HG03460 (cell line): ENCODE data around the gene PBOV1.

Source experiments
- ATAC-seq: cut with Tn5 transposase; IDR thresholded peaks from one replicate; pipeline ENCODE4 v1.9.1; 2021; ENCODE audit not compliant: unreplicated experiment

The PBOV1 gene

DNA sequence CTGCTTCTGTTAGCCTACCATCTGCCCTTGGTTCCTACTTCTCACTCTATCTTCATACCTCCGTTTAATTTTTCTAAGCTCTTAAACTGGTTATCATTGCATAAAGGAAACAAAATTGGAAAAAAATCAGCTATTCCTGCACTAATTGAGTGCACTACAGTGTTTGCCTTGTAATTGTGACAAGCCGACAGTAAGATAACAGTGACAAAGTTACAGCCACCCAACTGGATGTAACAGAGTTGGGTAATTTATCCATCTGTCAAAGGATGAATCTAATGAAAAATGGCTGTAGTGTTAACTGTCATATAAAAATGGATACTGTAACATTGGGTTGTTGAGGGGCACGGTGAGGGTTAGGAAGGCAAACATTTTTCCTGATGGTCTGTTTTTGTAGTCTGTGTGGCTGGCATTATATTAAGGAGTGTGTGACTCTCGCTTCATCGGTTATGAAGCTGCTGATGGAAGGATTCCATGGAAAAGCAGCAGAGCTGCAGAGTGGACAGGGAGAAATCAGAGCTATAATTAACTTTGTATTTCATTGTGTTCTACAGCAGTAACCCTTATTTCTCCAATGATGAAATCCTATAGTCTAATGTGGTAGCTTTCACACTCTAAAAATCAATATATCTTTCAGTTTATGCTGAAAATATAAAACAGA lies 12.7 kb downstream of the PBOV1 start:
- no peak for ATAC-seq

DNA sequence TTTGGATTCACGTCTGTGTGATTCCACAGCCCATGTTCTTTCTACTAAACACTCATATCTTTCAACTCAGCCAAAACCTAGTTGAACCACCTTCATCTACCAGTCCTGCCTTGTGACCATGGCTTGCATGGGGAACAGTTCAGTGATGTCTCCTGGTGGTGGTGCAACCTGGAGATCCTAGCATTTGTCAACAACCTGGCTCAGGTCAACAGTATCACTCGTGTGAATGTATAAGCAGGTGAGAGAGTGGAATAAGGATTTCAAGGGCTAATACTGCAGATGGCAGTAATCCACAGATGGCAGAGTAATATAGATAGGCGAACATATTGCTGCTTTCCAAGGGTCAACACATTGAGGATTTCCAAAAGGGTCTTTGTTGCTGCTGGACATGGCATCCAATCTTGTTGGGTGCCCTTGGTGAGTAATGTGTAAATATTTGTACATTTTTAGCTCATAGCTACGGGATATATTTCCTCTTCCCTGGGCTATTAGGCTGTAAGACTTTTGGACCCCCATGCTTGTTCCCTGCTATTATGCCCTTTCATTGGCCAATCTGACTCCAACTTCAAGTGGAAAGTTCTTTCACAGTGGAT lies 13.4 kb downstream of the PBOV1 start:
- ATAC-seq, result no peak

DNA sequence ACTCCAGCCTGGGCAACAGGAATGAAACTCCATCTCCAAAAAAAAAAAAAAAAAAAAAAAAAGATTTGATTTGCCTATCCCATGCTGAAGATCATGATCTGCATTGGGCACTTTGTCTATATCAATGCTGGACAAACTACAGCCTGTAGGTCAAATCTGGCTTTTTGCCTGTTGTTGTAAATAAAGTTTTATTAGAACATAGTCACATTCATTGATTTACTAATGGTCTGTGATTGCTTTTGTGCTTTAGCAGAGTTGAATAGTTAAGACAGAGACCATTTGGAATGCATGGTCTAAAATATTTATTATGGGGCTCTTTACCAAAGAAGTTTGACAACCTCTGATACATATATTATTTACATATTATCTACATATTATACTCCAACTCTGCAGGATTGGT lies 14.0 kb downstream of the PBOV1 start:
- ATAC-seq, result no peak

DNA sequence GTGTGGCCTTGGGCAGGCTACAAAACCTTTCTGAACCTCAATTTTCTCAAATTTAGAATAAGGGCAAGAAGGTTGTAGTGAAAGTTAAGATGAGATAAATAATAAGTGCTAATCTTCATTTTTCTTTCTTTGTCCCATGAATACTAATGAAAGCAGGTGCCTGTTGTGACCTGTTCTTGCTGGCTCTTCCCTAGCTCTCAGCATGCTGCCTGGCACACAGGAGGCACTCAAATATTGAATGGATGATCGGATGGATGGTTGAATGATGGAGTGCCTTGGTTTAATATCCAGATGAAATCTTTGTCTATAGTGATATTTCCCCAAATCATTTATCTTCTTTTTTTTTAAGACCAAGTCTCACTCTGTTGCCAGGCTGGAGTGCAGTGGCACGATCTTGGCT lies 15.0 kb downstream of the PBOV1 start:
- ATAC-seq, result no peak

DNA sequence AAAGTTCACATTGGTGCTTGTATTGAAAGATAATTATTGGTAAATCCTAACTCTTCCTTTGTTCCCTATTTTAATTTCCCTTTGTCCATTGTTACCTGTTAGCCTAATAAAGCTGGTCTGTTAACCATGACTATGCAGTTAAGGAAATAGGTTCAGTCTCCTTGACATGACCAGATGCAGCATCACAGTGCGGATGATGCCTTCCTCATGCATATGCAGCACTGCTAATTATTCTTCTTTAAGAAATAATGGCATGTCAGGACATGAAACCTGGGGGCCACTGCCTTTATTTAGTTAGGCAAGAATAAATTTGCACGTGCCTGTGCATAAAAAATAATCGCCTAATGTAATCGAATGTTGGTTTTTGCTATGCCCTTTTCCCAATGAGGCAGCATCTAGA lies 16.5 kb downstream of the PBOV1 start:
- ATAC-seq, result no peak

DNA sequence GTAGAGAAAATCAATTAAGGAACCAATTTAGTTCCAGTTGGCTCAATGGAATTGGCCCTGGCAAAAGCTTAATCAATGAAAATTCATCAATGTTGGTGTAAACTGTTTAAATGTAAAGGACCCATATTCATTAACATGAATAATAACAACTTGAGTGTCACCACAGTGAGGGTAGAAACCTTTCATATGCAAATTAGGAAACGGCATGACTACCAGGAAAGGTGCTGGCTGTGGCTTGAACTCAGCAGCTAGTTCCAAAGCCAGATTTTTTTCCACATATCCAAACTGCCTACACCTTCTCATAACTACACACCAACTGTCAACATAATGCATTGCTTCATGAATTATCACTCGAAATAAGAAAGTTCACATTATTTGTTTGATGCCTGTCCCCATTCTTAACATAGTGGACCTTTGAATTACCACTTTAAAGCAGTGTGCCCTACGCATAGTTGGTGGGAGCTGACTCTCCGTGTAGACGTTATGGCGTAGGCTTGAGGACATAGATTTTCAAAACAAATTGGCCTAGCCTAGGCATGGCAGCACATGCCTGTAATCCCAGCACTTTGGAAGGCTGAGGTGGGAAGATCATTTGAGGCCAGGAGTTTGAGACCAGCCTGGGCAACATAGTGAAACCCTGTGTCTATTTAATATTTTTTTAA lies 19.7 kb downstream of the PBOV1 start:
- ATAC-seq, result no peak

DNA sequence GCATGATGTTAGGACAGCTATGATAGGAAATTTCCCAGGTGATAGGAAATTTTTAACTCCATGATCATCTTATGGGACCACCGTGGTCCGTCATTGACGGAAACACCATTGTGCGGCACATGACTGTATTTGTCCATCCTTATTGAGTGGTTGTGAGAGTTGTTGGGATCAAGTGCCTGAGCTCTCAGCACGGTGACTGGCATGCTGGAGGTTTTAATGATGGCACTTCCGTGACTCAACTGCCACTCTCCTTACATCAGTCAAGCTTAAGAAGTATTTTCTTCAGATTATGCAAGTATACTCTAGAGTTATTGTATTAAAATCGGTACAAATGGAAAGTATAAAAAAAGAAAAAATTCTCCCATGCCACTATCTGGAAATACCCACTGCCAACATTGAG lies 20.7 kb downstream of the PBOV1 start:
- no peak for ATAC-seq

DNA sequence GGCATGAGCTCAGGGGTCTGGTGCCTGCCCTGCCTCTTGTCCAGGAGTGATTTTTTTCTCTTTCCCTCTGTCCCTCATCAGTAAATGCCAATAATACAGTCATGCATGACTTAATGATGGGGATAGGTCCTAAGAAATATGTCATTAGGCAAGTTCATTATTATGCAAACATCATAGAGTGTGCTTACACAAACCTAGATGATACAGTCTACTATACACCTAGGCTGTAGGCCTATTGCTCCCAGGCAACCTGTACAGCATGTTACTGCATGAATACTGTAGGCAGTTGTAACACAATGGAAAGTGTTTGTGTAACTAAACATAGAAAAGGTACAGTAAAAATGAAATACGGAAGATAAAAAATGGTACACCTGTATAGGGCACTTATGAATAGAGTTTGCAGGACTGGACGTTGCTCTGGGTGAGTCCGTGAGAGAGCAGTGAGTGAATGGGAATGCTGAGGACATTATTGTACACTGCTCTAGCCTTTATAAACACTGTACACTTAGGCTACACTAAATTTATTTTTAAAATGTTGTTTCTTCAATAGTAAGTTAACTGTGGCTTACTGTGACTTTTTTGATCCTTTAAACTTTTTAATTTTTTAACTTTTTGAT lies 22.1 kb downstream of the PBOV1 start:
- no peak for ATAC-seq

DNA sequence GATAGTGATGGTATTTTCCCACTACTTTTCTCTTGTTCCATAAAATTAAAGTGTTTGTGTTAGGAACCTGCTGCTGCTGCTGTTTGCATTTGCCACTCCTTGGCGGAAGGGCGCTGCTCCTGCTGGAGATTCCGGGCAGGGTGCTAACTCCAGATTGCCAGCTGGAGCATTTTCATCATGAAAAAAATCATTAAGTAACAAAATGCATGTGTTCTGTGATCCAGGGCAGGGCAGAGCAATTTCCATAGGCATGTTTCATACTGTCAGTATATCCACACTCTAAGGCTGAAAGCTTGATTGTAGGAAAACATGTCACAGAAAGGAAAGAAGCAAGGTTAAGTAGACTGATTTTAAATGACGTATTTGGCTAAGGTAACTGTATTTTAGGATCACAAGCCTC lies 24.0 kb downstream of the PBOV1 start:
- ATAC-seq, result no peak

DNA sequence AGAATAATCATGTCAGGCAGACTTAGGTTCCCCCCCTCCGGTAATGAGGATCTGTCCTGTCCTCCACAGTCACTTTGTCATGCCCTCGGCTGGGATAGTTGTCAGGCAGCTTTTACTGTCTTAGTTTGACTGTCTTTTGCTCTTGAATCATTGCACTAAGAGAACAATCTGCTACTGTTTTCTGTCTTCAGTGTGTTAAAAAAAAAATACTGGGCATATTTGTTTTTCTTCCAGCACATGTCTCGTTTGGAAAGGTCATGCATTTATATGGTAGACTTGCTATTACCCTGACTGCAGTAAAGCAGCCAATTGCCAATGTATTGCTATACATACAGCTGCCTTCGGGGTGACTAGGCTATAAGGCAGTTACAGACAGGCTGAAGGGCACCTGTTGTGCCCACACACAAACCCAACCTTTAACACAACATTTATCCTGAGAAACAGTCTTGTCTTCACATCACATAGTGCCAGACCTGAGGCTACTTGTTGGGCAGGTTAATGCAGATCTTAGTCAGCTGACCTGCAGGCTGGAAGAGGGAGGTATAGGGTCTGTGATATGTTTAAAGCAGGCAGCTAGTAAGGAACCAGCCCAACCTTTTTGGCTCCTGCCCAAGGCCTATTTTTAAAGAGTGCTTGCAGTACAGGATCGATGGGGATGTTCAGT lies 29.9 kb downstream of the PBOV1 start:
- ATAC-seq, result no peak

DNA sequence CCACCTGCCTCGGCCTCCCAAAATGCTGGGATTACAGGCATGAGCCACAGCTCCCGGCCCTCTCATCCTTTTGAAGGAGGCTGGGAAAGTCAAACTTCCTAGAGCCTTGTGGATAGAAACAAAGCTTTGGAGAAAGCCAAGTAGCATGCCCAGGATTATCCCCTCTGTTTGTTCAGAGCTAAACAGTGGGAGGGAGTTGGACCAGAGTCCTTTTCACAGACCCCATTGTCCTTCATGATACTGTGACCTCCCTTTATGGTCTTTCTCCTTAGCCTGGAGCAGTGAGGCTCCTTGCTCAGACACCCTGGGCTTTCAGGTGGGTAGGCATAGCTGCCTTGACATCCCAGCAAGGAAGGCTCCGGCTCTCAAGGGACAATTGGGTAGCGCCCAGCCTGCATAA lies 31.1 kb downstream of the PBOV1 start:
- no peak for ATAC-seq

DNA sequence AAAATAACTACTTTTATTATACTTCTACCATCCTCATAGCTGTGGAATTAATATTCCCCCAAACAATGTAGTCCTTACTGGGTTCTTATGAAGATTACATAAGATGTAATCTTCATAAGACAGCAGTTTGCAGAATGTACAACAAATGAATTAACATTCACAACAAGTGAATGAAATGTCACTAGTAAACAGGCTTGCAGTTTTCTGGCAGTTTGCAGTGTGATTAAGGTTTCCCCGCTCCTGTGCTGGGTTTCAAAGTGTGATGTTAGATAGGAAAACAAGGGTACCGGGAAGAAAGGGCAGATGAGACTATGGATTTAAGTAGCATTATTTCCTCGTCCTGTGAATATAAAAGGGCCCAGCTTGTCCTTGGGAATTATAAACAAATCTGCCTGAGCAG lies 34.1 kb downstream of the PBOV1 start:
- no peak for ATAC-seq

DNA sequence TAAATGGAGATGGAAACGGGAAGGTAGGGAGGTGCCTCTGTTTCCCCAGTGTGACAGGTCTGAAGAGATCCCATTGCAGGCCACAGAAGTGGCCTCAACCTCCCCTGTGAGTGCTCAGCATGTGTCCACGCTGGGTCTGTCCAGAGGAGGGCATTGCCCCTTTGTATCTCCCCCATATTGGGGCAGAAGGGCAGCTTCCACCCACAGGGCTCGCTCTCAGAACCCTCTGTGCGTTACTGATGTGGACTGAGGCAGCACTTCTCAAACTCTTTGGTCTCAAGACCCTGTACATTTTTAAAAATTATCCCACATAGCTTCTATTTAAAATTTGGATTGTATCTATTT lies 34.5 kb downstream of the PBOV1 start:
- ATAC-seq, result no peak

DNA sequence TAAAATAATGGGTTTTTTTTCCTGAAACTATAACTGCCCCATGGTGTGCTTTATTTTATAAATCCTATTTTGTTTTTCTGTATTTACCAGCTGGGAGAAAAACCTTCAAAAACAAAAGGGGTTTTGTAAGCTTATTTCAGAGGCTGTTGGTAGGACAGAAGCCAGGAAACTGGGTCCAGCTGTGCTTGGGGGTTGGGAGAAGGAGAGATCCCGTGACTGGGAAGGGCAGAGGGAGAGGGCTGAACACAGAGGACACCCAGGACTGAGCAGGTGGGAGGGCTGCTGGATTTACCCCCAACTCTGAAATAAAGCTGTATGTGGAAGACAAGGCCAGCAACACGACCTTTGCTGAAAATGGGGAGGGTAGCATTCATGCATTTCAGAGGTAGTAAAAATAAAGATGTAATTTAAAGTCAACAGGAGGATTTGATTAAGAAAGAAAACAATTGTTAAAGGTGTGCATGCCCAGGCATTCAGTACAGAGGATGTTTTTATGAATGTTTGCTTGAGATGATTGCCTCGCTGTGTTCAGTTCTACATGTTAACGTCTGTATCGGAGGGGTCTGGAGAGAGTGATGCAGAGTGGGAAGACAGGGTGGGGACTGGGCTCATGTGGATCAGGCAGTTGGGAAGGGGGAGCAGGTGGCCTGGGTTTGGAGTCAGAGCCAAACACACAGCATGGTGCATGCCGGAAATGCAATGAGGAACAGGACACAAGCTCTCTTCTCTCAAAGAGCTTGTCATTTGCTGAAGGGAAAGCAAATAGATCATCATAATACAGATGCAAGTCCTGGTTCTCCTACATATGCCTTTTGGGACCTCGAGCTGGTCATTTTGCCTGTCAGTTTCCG lies 35.1 kb downstream of the PBOV1 start:
- ATAC-seq, result no peak

DNA sequence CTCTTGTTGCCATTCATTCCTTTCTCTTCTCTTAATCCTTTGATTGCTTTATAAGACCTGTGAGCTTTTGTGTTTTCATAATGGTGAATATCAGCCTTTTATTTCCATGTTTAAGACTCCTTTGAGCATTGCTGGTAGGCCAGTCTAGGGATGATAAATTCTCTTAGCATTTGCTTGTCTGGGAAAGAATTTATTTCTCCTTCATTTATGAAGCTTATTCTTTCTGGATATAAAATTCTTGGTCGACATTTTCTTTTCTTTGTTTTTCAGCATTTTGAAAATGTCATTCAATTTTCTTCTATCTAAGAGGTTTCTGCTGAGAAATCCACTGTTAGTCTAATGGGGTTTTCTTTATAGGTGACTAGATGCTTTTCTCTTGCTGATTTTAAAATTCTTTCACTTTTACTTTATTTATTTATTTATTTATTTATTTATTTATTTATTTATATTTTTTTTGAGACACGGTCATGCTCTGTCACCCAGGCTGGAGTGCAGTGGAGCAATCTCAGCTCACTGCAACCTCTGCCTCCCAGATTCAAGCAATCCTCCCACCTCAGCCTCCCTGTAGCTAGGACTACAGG lies 41.5 kb downstream of the PBOV1 start:
- no peak for ATAC-seq

DNA sequence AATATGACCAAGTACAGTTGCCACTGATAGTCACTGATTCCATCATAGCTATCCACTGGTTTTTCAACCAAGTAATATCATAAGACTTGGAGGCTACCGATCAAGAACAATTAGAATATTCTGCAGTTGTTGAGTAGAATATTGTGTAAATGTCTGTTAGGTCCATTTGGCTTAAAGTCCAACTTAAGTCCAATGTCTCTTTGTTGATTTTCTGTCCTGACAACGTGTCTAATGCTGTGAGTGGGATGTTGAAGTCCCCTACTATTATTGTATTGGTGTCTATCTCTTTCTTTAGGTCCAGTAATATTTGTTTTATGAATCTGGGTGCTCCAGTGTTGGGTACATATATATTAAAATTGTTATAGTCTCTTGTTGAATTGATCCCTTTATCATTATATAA lies 42.7 kb downstream of the PBOV1 start:
- ATAC-seq, result no peak
